Measurements from ENCODE around the gene SSTR5. TPM values are rescaled to one million over a fixed set of nuclear protein-coding genes. Genes with fewer than 3 reads are reported as not detected.

Gene SSTR5
- total and polyA plus RNA-seq, 8 donors, result 0.11 TPM; not detected in 7

DNA sequence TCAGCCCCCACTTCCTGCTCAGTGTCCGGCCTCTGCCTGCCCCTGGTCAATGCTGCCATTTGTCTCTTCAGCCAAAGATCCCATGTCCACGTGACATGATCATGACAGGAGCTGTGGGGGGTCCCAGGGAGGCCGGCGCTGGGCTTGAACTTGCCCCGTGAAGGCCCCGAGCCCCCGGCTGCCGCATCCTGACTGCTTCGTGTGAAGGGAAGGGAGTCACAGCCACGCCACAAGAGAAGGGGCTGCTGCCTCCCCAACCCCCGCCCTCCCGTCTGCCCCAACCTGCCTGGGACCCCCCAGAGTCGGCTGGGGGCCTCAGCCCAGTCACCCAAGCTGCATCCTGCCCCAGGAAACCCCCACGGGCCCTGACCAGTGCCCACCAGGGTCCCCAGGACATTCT, 14.3 kb upstream of the SSTR5 start:
- DNase-seq (no peak), ATAC-seq (no peak)
- H3K36me3 ChIP-seq, result no peaks in the 10 kb centered on the region
- H3K4me3 ChIP-seq, result no peak overlapping the region
- intact Hi-C loops (cut with DNase I), result loop anchor here in 1 of 2 donors (5.0 kb wide), 1 partner anchor 241 kb away; no protein-coding TSS in a partner anchor
- TF ChIP-seq, protein P1, sequence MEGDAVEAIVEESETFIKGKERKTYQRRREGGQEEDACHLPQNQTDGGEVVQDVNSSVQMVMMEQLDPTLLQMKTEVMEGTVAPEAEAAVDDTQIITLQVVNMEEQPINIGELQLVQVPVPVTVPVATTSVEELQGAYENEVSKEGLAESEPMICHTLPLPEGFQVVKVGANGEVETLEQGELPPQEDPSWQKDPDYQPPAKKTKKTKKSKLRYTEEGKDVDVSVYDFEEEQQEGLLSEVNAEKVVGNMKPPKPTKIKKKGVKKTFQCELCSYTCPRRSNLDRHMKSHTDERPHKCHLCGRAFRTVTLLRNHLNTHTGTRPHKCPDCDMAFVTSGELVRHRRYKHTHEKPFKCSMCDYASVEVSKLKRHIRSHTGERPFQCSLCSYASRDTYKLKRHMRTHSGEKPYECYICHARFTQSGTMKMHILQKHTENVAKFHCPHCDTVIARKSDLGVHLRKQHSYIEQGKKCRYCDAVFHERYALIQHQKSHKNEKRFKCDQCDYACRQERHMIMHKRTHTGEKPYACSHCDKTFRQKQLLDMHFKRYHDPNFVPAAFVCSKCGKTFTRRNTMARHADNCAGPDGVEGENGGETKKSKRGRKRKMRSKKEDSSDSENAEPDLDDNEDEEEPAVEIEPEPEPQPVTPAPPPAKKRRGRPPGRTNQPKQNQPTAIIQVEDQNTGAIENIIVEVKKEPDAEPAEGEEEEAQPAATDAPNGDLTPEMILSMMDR (IDR thresholded peaks at IDR 0.05), result no peak
- no peaks in the 10 kb centered on the region for H3K4me1 ChIP-seq
- no peak overlapping the region for H3K27ac ChIP-seq
- peaks cover 0 to 12% of the 10 kb centered on the region in 2 donors for H3K9me3 ChIP-seq
- peaks cover 0 to 88% of the 10 kb centered on the region in 2 donors for H3K27me3 ChIP-seq

DNA sequence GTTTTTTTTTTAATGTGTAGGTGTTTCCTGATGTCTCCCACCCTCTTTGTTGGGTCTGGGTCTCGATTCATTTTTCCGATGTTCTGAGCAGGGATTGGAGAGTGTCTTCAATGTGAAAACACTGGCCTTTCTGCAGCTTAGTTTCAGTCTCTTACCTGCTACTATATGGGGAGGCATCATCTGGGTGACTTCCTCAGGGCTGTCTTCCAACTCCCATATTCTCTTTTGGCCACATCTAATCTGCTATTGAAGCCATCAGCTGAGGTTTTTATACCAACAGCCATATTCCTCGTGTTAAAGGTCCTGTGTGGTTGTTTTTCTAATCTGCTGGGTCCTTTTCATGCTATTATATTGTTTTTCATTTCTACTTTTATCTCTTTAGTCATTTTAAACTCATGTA, 13.2 kb upstream of the SSTR5 start:
- DNase-seq (no peak), ATAC-seq (no peak)
- H3K27me3 ChIP-seq, result peaks cover 0 to 88% of the 10 kb centered on the region in 2 donors
- H3K4me1 ChIP-seq, result no peaks in the 10 kb centered on the region
- intact Hi-C loops (cut with DNase I), result loop anchor here in 1 of 2 donors (5.0 kb wide), 1 partner anchor 242 kb away; no protein-coding TSS in a partner anchor
- no peak overlapping the region for H3K4me3 ChIP-seq
- H3K9me3 ChIP-seq, result peaks cover 0 to 12% of the 10 kb centered on the region in 2 donors
- no peaks in the 10 kb centered on the region for H3K36me3 ChIP-seq
- TF ChIP-seq, protein P1 (IDR thresholded peaks at IDR 0.05), result no peak
- no peak overlapping the region for H3K27ac ChIP-seq

- Histone ChIP-seq H3K27ac (no peak overlapping the region), H3K27me3 (peaks cover 8 to 88% of the 10 kb centered on the region in 2 donors), H3K4me1 (no peaks in the 10 kb centered on the region), H3K9me3 (peaks cover 0 to 12% of the 10 kb centered on the region in 2 donors), H3K36me3 (no peaks in the 10 kb centered on the region), H3K4me3 (no peak overlapping the region)
- DNase-seq (no peak), ATAC-seq (no peak)
- intact Hi-C loops (cut with DNase I), result no loop called here
- TF ChIP-seq, protein P1 (IDR thresholded peaks at IDR 0.05), result no peak
Observed at GRCh38 chr16:1060416-1061340, 11.9 kb upstream of the SSTR5 start.

DNA sequence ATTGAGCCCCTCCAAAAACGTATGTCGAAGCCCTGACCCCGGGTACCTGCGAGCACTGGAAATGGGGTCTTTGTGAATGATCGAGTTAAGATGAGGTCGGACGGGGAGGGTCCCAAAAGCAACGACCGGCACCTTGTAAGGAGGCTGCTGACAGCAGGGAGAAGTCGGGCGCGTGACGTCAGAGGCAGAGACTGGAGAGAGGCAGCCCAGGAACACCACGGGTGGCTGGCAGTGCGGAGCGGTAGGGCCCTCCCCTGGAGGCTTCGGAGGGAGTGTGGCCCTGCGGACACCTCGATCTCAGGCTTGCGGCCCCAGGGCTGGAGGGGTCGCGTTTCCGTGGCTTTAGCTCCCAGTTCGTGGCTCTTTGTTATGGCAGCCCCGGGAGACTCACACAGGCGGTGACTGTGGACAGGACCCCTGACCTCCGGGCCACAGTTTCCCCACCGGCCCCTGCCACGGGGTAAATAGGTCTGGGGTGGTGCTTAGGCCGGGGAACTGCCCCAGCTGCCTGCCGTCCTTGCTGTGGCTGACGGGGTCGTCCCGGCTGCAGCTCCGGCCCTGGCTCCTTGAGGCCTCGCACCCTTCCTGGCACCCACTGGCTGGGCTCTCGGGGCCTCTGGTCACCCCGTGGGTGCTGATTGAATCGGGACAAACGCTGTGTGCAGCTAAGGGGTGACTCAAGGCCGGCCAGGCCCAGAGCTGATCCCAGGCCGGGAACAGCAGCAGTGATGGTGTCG, 10.6 kb upstream of the SSTR5 start:
- Histone ChIP-seq H3K9me3 (peaks cover 0 to 11% of the 10 kb centered on the region in 2 donors), H3K36me3 (no peaks in the 10 kb centered on the region), H3K4me3 (no peak overlapping the region), H3K4me1 (no peaks in the 10 kb centered on the region), H3K27me3 (peaks cover 8 to 93% of the 10 kb centered on the region in 2 donors), H3K27ac (no peak overlapping the region)
- TF ChIP-seq, protein P1 (IDR thresholded peaks at IDR 0.05), result no peak
- no peak for DNase-seq
- intact Hi-C loops (cut with DNase I), result no loop called here
- ATAC-seq, result no peak

GRCh38 chr16:1062895-1063294, 9.7 kb upstream of the SSTR5 start:
- no peak overlapping the region for H3K4me3 ChIP-seq
- peaks cover 0 to 11% of the 10 kb centered on the region in 2 donors for H3K9me3 ChIP-seq
- TF ChIP-seq, protein P1 (IDR thresholded peaks at IDR 0.05), result no peak
- intact Hi-C loops (cut with DNase I), result no loop called here
- H3K4me1 ChIP-seq, result no peaks in the 10 kb centered on the region
- H3K27ac ChIP-seq, result no peak overlapping the region
- H3K36me3 ChIP-seq, result no peaks in the 10 kb centered on the region
- ATAC-seq, result no peak
- peaks cover 8 to 93% of the 10 kb centered on the region in 2 donors for H3K27me3 ChIP-seq
- DNase-seq, result no peak
